Stimulated activated CD4-positive, alpha-beta T cell treated with anti-CD3 and anti-CD28 coated beads, Interleukin-12 subunit alpha, Interleukin-12 subunit beta, amount 100 ng/mL, for 4 hours (primary cell): ENCODE measurements around the gene CAND2.
A peak's percentile ranks its signal among the peaks of the same experiment; 100 is the strongest.
"Not testable (repeated sequence)": the region's sequence is repeated elsewhere in the genome, so short reads cannot be mapped to it uniquely, and the experiment has no call there.

ENCODE experiments used
- DNase-seq: peaks from one replicate; pipeline ENCODE4 v3.0.0-alpha.2; 2020

CAND2 gene

DNA sequence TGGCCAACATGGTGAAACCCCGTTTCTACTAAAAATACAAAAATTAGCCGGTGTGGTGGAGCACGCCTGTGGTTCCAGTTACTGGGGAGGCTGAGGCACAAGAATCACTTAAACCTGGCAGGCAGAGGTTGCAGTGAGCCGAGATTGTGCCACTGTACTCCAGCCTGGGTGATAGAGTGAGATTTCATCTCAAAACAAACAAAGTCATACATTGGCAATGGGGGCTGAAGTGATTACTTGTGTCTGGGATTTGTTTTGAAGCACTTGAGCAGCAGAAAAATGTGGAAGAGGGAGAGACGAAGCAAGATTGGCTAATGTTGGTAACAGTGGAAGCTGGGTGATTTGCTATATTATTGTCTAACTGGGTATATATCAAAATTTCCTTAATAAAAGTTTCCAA, 24.0 kb upstream of the CAND2 start:
- DNase-seq: no peak

- no peak for DNase-seq
Observed at GRCh38 chr3:12773030-12773709, 23.3 kb upstream of the CAND2 start.

GRCh38 chr3:12773710-12774086, 22.8 kb upstream of the CAND2 start:
- no peak for DNase-seq

DNA sequence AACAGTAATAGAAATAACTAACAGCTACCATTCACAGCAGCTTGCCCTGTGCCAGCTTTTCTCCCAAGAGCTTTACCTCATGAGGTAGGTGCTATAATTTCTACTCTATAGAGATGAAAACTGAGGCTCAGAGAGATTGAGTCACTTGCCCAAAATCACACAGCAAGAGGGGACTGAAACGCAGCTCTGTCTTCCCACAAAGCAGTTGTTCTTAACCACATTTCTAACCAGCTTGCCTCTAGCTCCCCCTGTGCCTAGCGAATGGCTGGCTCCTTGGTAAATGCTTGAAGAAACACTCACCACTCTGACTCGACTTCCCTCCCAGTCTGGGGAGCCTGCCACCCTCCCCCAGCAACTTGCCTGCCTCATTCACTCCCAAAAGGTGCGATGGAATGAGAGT, 21.9 kb upstream of the CAND2 start:
- no peak for DNase-seq

GRCh38 chr3:12775226-12775625, 21.3 kb upstream of the CAND2 start:
- no peak for DNase-seq

- not testable (repeated sequence) for DNase-seq
Observed at GRCh38 chr3:12775970-12776369, 20.5 kb upstream of the CAND2 start.

DNA sequence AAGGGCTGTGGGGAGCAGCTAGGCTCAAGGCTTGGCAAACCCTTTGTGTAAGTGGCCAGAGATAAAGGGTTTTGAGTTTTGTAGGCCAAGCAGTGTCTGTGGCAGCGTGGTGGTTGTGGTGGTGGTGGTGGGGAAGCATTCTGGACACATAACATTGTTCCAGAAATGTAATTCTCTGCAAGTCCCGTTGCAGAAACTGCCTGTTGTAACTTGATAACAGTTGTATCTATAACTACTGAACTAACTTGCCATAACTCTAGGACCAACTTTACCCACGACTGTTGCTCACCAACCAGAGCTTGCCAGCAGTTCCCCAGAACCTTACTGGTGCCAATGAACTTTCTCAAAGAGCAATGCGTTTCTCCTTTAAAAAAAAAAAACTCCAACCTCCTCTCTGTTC, 19.3 kb upstream of the CAND2 start:
- DNase-seq: no peak

DNA sequence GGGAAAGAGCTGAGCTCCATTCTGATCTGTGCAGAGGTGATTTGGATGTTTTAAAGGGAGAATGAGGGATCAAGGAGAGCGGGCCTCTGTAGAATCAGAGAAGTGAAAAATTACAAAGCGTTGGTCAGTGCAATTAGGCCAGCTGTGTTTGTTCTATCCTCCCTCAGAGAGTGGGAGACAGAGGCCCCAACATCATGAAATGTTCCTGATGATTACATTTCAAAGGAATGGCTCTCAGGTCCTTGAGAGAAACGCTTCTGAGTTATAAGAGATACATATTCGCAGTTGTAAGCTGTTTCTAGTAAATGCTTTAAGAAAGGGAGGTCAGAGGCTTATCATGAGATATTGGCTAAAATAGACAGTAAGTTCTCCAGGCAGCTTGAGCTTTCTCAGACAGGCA, 15.7 kb upstream of the CAND2 start:
- no peak for DNase-seq

GRCh38 chr3:12782172-12782815, 14.2 kb upstream of the CAND2 start:
- DNase-seq: no peak

- DNase-seq: no peak
Observed at GRCh38 chr3:12785096-12785495, 11.4 kb upstream of the CAND2 start.

- peak; percentile 50 for DNase-seq
Observed at GRCh38 chr3:12787346-12787745, 9.1 kb upstream of the CAND2 start.

GRCh38 chr3:12787967-12788690, 8.4 kb upstream of the CAND2 start:
- DNase-seq: not testable (repeated sequence)

GRCh38 chr3:12791430-12791829, 5.0 kb upstream of the CAND2 start:
- no peak for DNase-seq

DNA sequence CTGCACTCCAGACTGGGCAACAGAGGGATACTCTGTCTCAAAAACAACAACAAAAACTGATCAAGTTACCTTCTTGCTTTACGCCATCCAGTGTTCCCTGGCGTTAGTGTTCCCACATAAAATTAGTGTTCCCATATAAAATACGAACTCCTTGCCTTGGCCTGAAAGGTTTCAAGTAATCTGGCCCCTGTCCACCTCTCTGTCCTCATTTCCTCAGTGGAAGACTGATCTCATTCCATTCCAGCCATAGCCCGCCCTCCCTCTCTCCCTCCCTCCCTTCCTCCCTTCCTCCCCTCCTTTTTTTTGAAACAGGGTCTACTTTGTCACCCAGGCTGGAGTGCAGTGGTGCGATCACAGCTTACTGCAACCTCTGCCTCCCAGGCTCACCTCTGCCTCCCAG, 2.8 kb upstream of the CAND2 start:
- DNase-seq: no peak

GRCh38 chr3:12797124-12797891, 828 bp downstream of the CAND2 start:
- no peak for DNase-seq

- DNase-seq: no peak
Observed at GRCh38 chr3:12797892-12798558, 1.5 kb downstream of the CAND2 start.

DNA sequence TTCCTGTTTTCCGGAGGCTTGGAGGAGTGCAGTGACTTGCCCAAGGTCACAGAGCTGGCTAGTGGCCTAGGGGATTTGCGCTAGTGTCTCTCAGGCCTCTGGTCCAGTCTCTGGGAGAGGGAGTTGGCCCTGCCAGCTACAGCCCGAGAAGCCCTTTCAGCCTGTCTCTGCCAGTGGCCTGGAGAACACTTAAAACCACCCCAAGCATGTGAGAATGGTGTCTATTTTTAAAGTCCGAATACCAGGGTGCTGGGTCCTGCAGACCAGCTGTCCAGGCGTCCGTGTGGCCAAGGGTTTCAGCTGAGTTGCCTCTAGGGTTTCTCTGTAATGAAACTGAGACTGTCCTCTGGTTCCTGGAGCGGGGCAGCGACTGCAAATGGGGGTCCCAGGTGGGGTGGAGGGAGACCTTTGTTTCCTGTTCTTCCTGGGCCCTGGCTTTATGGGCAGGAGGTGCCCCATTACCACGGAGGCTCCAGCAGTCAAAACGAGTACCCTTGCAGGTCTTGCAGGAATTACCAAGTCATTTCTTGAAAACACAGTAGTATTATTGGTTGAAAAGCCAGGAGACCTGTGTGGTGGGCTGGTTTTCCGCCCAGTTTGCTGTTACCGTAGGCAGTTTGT, 2.2 kb downstream of the CAND2 start:
- no peak for DNase-seq

- DNase-seq: no peak
Observed at GRCh38 chr3:12799525-12800440, 3.3 kb downstream of the CAND2 start.

GRCh38 chr3:12803371-12803770, 6.9 kb downstream of the CAND2 start:
- DNase-seq: no peak

DNA sequence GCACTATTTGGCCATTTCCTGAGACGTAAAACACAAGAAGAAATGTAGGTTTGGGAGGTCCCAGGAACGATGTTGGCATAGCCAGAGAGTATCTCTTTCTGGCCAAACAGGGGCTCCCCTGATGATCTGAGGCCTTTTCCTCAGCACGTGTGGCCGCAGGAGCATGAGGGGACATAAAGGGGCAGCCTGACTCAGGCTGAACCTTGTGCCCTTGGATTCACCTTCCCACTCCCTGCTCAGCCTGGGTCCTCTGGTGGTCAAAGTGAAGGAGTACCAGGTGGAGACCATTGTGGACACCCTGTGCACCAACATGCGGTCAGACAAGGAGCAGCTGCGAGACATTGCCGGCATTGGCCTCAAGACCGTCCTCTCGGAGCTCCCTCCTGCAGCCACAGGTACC, 10.6 kb downstream of the CAND2 start:
- no peak for DNase-seq
